SH-SY5Y (cell line): Measurements from ENCODE around the gene NKX2-1.

Experiments used
- GATA2 ChIP-seq: IDR thresholded peaks from 2 replicates; pipeline ENCODE4 v1.6.1; 2011; ENCODE audit warnings: mild to moderate bottlenecking, low read depth, low read length
- GATA3 ChIP-seq: IDR thresholded peaks from 2 replicates; pipeline ENCODE4 v1.6.1; 2011; ENCODE audit warnings: low read depth, mild to moderate bottlenecking, low read length, moderate library complexity

NKX2-1 gene

GRCh38 chr14:36521598-36522345 is 1.7 kb upstream of the NKX2-1 start:
- TF ChIP-seq GATA3 (no peak), GATA2 (no peak)

GRCh38 chr14:36520601-36521525 is 831 bp upstream of the NKX2-1 start:
- no peak for TF ChIP-seq GATA2
- TF ChIP-seq GATA3: no peak

GRCh38 chr14:36518586-36519430 is 1.2 kb downstream of the NKX2-1 start:
- TF ChIP-seq GATA2 (no peak), GATA3 (no peak)

- TF ChIP-seq GATA3 (no peak), GATA2 (no peak)
These were observed 1.9 kb downstream of the NKX2-1 start for GRCh38 chr14:36518031-36518585.

GRCh38 chr14:36517242-36518030 is 2.6 kb downstream of the NKX2-1 start:
- TF ChIP-seq GATA3 (no peak), GATA2 (no peak)

- TF ChIP-seq GATA3 (no peak), GATA2 (no peak)
These were observed 3.3 kb downstream of the NKX2-1 start for GRCh38 chr14:36516719-36517241.

GRCh38 chr14:36515896-36516718 is 3.9 kb downstream of the NKX2-1 start:
- TF ChIP-seq GATA3 (no peak), GATA2 (no peak)

GRCh38 chr14:36515105-36515593 is 4.9 kb downstream of the NKX2-1 start:
- TF ChIP-seq GATA2 (no peak), GATA3 (no peak)

- TF ChIP-seq GATA3 (no peak), GATA2 (no peak)
These were observed 5.5 kb downstream of the NKX2-1 start for GRCh38 chr14:36514278-36515104.

GRCh38 chr14:36513451-36514277 is 6.4 kb downstream of the NKX2-1 start:
- TF ChIP-seq GATA2 (no peak), GATA3 (no peak)
